Retinal pigment epithelial cell (primary cell): ENCODE data around the gene BTG4.

Source experiments
- DNase-seq: peaks from one replicate; pipeline ENCODE4 v3.0.0-alpha.2; 2010; ENCODE audit warnings: low read depth
- H3K4me3 ChIP-seq: 2 replicates; pipeline ENCODE4 v1.5.1; 2011; ENCODE audit warnings: mild to moderate bottlenecking, low read length, control low read depth, moderate library complexity
- TF ChIP-seq, protein P1 (sequence below): conservative IDR thresholded peaks from 2 replicates; pipeline ENCODE4 v1.5.1; 2011; ENCODE audit warnings: low read depth, low read length, control low read depth, inconsistent platforms

The BTG4 gene

GRCh38 chr11:111456859-111457730 lies 55.1 kb downstream of the BTG4 start:
- DNase-seq = no peak
- no peak overlapping the region for H3K4me3 ChIP-seq
- TF ChIP-seq, protein P1, sequence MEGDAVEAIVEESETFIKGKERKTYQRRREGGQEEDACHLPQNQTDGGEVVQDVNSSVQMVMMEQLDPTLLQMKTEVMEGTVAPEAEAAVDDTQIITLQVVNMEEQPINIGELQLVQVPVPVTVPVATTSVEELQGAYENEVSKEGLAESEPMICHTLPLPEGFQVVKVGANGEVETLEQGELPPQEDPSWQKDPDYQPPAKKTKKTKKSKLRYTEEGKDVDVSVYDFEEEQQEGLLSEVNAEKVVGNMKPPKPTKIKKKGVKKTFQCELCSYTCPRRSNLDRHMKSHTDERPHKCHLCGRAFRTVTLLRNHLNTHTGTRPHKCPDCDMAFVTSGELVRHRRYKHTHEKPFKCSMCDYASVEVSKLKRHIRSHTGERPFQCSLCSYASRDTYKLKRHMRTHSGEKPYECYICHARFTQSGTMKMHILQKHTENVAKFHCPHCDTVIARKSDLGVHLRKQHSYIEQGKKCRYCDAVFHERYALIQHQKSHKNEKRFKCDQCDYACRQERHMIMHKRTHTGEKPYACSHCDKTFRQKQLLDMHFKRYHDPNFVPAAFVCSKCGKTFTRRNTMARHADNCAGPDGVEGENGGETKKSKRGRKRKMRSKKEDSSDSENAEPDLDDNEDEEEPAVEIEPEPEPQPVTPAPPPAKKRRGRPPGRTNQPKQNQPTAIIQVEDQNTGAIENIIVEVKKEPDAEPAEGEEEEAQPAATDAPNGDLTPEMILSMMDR = no peak

- DNase-seq = no peak
- TF ChIP-seq, protein P1 = no peak
- H3K4me3 ChIP-seq = no peak overlapping the region
These were observed 55.9 kb downstream of the BTG4 start for GRCh38 chr11:111456086-111456858.

DNA sequence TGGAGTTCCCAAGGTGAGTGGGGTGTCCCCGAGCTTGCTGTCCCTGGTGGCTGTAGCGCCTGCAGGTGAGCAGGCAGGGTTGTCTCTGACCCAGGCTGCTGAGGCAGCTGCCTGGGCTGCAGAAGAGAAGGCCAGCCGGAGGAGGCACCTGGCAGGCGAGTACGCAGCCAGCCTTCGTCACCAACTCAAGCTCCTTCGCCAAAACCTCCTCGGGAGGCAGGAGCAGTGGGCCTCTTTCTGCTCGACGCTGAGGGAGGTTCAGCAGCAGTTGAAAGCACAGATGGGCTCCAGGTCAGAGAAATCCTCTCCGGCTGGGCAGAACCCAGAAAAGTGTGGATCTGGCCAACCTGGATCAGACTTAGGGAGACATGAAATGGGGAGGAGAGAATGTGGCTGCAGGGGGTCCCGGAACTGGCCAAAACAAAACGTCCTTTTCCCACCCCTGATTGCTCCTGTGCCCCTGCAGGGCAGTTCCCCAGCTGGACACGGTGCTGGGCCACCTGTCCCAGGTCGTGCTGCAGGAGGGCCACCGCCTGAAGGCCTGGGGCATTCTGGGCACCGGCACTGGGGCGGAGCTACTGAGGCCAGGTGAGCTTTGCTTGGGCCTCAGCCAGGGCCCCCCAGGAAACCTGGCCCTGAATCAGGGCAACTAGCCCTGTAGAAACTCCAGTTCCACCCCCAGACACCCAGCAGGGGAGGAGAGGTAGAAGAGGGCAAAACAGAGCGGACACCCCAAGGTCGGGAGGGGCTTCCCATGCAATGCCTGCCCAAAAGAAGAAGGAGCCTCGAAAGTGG lies 56.7 kb downstream of the BTG4 start:
- no peak overlapping the region for H3K4me3 ChIP-seq
- no peak for DNase-seq

DNA sequence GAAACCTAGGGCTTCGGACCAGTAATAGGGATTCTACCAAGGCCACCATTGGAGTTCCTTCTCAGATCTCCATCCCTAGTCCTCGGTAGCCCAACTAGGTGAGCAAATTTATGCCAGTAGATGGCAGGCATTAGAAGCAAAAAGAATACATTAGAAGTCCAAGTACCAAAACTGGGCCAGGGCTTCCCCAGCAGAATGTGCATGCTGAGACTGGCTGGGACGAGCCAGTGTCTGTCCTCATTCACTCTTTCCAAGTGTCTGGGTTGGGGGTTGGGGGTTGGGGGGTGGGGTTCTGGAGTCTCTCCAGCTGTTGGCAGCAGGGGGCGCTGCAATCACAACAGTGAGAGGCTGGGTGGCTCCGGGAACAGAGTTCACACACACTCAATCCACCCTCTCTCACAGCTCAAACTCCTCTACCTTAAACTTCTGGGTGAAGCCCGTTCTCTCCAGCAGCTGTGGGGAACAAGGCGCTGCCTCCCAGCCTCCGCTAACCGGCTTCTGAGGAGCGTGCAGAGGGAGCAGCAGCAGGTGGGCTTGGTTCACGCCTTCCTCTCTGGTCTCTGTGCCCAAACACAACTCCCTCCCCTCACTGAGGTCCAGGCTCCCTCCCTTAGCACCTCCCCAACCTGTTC lies 57.5 kb downstream of the BTG4 start:
- DNase-seq = no peak
- TF ChIP-seq, protein P1 = peak; percentile 56
- no peak overlapping the region for H3K4me3 ChIP-seq

More for the DNA sequence above, 56.7 kb downstream of the BTG4 start:
- TF ChIP-seq, protein P1 = no peak

GRCh38 chr11:111452817-111453552 lies 59.2 kb downstream of the BTG4 start:
- DNase-seq = no peak
- no peak overlapping the region for H3K4me3 ChIP-seq
- TF ChIP-seq, protein P1 = no peak

- peak; percentile 25 for DNase-seq
- TF ChIP-seq, protein P1 = no peak
- no peak overlapping the region for H3K4me3 ChIP-seq
These were observed 60.0 kb downstream of the BTG4 start for GRCh38 chr11:111452146-111452545.
